Forelimb muscle (tissue), 1 donor: ENCODE data around the gene KCTD6. TPM values are rescaled to one million over a fixed set of nuclear protein-coding genes. Genes with fewer than 3 reads are reported as not detected.

Experiments
- DNase-seq: peaks from one replicate; pipeline ENCODE4 v3.0.0-alpha.2; 2013; ENCODE audit warnings: low read depth
- polyA plus RNA-seq: library from polyadenylated mRNA; unstranded; fragments of 120-200 nt; gene quantifications from one replicate; pipeline ENCODE4 v1.2.1, GENCODE V29; 2013; ENCODE audit not compliant: insufficient read length

Gene KCTD6
- polyA plus RNA-seq, 1 donor: 11.7 TPM

DNA sequence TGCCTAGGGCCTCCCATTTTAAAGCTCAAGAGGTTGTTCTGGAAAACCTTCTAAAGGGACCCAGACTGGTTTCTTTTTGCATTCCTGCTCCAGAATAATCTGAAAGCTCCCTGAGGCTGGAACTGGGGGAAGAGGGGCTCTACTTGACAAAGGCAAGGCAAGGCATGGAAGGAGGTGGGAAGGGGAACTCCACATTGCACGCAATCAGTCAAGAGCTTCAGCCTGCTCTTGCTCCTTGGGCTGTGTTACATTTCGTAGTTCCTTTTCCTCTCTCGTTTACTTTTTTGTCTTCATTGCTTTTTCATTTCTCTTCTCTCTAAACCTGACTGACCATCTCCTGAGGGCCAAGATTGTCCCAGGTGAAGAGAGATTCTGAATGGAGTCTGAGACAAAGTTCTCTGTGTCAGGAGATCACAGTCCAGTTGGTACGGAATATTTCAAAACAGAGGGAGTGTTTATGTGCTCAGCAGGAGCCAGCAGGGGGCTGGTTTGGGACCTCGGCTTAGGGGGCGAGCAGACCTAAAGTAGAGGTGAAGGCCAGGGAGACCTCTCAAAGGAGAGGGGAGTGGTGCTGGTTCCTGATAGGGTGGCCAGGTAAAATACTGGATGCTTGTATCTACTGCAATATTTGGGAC, 6.0 kb upstream of the KCTD6 start:
- DNase-seq: no peak

DNA sequence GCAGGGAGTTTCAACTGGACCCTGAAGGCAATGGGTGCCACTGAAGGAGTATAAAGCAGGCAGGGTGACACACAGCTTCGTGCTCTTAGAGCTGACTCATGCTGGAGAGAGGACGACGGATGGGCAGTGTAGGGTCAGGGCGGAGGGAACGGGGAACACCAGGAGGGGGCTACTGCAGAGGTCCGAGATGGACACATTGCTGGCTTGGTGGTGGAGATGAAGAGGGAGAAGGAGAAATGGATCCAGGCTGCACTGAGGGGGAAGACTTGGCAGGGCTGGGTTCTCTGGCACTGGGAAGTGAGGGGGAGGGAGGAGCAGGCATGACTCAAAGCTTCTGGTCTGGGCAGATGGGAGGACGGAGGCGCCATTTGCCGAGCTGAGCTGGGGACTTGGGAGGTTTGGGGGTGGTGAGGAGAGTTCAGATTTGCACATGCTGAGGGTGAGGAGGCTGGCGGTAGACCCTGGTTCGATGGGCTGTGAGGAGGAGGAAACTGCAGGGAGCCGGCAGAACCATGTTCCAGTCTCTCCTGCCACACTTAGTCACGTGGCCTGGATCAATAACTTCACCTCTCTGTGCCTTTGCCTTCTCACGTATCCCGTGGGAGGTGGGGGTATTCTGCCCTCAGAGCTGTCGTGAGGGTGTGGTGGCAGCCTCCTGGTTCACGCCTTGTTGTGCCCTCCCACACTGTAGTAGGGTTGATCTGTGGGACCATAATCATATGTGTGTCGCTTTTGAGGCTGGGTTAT, 4.6 kb upstream of the KCTD6 start:
- no peak for DNase-seq

DNA sequence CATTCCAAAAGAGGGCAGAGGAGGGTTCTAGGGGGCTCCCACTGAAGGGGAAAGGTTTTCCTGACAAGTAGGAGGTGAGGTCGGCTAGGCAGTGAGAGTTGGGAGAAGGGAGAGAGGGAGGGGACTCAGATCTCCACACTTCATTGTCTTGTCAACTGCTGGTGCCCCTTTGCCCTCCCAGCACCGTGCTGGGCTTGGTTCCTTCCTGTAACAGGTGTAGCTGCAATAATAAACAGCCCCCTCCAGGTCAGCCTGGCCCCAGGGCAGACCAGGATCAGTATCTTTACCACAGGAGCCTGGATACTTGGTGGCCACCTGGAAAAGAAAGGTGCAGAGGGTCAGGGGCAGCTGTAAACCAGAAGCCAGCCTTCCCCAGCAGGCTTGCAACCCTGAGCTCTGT, 2.9 kb upstream of the KCTD6 start:
- DNase-seq: no peak

DNA sequence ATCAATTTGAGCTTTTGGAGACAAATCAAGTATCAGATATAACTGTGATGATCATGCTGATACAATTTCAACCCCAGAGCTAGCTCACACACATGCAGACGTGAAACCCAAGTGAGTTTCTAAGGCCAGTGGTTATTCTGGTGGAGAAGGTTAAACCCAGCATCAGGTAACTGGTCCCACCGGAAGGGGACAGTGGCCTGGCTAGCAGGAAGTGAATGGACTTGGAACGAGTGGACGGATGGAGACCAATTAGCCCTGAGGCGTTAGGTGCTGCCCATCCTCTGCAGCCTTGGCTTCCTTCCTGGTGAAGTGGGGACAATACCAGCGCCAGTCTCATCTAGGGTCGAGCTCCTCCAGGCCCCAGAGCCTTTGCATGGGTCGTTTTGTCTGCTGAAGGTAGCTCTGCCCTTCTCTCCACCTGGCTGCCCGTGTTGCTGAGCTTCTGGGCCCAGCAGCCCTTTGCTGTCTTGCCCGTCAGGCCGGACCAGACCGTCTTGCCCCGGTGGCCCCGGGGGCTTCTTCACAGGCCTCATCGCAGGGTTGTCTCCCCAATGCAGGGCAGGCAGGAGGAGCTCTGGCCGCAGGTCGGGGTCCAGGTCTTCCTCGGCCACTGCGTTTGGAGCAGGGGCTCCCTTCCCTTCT, 915 bp upstream of the KCTD6 start:
- DNase-seq: no peak

DNA sequence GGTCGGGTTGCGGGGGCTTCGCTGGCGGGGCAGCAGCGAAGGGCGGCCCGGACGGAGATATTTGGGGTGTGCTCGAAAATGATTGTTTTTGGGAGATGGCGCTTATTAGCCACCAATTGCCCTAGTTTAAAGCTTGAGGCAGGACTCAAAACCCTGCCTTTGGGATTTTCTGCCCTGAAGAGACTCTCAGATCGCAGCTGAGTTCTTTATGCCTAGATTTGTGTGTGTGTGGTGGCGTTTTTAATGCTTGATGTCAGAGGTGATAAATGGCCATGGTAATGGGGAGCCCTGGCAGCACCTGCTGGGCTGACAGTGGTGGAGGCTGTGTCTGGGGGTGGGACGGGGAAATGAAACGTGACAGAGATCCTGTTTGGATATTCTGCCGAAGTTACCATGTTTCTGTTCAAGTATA, 604 bp downstream of the KCTD6 start:
- DNase-seq: no peak

DNA sequence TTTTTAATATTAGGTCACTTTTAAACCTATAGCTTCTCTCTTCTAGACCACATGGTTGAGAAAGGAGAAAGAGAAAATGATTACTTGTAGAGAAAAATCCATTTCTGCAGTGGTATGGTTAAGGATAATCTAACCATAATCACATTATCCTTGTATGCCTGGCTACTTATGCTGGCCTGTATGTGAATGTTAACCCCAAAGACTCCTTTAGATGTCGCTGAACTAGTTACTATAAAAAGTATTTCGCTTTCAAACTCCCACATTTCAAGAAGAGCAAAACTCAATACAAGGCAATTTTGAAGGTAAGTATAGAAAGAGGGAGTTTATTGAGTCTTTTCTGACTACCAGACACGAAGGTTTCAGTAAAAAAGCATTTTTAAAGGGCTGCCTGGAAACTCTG, 2.2 kb downstream of the KCTD6 start:
- DNase-seq: no peak

DNA sequence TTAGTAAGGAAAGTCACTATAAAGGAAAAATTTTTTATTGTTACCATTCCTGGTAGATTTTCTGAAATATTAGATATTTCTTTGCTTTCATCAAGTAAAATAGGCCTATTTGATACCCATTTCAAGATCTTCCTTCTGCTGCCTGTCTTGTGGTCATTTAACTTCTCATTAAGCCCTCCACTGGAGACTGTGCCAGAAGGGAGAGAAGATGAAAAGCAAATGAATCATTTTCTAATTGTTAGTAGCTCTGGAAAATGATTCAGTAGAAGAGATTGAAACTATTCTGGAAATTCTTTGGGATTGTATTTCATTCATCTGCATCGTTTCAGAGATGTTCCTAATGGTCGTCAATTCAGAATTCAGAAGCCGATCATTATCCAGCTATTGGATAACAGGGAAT, 3.2 kb downstream of the KCTD6 start:
- no peak for DNase-seq

DNA sequence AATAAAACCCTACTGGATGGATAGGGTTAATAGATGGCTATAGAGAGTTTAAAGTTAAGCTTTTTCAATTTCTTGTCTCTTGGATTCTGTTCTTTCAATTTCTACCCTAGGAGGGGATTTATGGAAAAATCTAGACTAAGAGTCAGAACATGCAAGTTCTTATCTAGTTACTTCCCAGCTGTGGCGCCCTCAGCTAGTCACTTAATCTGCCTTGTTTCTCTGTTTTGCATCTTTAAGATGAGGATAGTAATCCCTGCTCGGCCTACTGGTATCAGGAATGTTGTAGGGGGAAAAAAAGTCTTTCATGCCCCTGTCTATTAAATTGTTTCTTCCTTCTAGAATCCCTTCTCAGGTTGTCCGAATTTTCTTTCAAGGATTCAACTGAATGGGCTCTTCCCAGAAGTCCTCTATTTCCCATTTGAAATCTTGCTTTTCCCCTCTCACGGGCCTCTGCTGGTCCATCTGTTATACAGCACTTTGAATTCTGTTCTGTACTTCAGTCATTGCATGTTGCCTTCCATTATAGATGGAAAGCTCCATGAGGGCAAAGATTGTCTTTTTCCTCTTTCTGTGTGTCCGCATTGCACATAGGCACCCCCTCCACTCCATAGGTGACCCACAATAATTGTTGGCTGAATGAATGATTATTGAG, 4.4 kb downstream of the KCTD6 start:
- DNase-seq: no peak

DNA sequence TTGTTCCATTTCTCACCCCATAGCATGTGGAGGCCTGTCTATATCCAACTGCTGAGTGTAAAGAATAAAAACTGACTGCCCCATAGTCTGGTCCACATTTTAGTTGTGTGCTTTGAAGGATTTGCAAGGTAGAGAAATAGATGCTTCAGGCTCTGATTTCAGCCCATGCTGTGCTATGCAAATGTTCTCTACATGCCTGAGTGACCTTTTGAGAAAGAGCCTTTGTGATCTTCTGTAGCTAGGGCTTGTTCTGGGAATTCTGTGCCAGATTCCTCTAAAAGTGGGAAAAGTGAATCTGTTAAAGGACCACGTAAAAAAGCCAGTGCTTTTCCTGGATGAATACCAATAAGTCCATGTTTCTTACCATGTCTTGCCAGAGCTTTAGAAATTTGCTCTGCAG, 5.2 kb downstream of the KCTD6 start:
- no peak for DNase-seq

DNA sequence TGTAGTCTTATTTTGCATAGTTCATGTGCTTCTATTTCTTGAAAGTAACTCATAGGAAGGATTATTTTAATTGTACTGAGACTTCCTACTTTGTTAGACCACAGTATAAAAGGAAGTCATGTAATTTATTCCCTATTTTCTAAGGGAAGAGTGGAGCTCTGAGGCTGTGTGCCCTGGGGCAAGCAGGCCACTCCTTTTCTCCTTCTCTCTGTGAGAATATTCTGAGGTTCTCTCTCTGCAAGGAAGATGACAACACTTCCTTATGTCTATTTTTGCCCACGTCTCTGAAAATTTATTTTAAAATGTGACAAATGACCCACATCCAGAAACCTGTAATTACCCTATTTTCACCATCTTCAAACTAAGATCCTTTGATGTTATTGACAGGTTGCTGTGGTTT, 11.0 kb downstream of the KCTD6 start:
- DNase-seq: no peak

DNA sequence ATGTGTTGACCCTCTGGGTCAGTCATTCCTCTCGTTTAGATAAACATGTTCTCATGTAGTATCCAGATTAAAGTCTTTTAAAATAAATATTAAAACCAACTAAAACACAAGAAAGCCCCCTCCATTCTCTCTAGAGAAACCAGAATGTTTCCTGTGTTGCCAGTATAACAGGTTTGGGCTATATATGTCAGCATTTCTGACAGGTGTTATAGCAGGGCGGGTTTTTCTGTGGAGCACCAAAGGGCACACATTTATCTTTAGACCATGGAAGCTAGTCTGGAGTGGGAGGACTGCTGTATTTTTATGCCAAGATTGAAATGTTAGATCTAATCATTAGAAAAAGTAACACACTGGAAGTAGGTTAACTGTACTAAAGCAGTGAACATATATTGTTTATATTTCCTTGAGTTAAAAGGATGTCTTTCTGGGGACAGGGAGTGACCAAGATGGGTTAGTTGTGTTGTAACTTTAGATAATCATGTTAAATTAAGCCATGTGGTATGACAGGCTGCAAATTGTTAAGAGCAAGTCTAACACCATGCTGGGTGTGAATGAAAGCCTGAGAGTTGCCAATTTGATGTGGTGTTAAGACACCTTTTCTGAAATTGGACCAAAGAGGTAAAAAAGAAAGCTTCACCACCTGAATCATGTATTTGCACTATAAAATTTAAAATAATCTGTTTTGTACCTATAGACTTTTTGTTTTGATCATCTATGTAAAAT, 15.6 kb downstream of the KCTD6 start:
- DNase-seq: no peak

DNA sequence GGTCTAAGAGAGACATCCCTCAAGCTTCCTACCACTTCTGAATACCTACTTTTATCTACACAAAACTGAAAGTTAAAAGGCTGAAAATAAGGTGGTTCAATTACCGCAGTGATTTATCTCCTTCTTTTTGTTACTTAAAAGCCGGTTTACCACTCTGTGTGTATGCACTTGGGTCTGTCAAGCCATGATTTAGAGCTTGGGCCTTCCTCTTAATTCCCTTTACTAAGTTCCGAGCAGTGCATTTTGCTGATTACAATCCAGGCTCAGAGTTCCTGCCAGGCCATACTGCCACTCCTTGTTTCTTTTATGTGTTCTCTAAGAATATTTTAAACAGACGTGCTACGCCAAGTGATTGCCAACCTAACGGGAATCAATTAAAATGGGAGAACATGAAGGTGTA, 16.5 kb downstream of the KCTD6 start:
- DNase-seq: no peak

DNA sequence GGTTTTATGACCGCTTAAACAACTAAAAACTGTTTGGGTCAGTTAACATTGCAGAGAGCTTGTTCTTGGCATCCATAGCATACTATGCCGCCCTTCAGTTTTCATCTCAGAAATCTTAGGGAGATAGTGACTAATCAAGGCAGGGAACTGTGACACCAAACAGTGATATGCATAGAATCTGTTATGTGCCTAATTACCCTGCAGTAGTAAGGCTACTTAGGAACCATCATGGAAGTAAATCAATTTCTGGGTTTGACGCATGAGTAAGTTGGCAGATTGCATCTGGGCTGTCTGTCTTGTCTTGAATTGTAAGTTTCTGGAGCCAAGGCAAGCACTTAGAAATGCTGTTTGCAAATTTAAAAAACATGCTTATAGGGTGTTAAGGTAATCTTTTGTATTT, 22.5 kb downstream of the KCTD6 start:
- no peak for DNase-seq

DNA sequence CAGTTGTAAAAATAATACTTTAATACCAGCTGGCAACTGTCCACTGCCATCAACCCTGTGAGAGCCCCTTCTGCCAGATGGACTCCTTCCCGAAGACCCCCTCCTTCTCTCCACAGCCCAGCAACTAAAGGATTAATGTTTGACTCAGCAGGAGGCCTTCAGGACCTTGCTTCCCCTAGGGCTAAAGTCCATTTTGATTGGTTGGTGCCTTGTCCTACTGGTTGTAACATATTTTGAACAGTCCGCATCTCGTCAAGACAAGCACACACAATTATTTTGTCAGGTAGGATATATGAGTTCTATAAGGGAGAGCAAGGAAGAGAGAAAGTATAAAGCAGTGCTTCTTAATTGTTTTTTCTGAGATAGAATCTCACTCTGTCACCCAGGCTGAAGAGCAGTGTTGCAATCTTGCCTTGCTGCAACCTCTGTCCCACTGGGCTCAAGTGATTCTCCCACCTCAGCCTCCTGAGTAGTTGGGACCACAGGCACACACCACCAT, 26.4 kb downstream of the KCTD6 start:
- no peak for DNase-seq

DNA sequence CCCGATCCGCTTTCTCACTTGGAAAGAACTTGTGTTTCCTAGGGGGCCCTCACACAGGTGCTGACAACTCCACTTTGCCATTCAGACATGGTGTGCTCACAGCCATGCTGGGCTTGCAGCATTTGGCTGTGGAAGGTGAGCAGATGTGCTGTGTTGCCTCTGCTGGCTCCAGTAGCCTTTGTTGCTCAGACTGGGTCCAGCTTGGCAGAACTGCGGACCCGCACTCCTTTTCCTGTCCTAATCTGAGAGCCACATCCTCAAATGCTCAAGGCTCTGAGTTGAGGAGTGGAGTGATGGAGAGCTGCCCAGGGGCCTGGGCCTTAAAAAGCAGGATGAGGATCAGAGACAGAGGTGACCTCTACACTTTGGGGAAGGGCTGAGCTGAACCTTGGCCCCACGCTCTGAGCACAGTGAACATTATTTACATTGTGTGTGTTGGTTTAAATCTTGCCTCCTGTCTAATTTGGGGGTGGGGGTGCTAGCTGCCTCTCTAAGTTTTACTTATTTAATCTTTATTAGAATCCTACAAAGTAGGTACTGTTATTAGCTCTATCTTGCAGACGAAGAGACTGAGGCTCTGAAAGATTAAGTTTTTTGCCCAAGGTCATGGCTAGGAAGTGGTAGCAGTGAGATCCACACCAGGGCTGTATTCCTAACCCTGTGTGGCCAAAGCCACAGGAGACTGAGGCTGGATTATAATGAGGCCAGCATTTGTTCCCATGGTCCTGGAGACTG, 27.9 kb downstream of the KCTD6 start:
- no peak for DNase-seq

DNA sequence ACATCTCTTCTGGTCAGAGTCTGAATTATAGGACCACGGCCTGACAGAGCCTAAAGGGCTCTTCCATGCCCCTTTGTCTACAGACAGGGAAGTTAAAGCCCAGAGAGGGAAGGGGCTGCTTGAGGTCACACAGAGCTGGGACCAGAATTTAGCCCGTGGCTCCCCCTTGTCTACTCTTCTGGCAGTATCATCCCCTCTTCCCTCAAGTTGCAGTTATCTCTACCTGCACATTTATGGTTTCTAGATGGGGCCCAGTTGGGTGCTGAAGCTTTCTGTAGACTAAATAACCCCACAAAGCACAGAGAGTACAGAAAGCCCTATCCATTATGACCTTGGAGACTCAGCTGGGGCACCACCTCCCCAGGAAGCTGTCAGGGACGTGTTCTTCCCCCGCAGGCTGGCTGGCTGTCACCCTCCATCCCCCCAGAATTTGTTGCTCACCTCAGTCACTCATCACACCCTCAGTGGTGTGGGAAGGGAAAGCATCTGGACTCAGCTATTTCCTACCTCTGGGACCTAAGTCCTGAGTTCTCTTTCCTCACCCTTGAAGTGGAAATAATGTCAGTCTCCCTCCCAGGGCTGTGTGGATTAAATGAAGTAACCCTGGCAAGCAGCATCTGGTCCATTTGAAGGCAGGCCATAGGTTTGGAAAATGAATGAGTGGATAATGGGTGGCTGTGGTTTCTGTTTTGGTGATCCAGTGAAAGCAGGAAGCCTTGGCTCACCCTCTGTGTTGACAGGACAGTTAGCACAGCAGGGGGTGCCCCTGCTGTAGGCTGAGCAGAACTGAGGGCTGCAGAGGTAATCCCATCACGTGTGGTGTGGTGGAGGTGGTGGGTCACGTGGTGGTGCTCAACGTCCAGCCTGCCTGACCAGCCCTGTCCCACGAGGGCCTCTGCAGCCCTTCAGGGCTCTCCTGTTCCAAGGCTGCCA, 28.8 kb downstream of the KCTD6 start:
- DNase-seq: no peak

DNA sequence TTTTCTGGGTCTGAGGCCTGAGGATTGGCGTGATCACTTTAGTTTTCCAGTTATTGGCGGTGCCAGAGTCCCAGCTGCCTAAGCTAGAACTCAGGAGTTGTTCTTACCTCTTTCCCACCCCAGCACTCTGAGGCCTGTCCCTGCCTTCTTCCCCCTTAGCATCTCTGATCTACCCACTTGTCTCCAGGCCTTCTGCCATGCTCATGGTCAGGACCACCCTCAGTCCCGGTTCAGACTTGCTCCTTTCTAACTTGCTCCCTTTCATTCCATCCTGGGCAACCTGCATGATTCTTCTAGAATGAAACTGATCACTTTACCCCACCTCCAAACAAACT, 29.4 kb downstream of the KCTD6 start:
- DNase-seq: no peak

DNA sequence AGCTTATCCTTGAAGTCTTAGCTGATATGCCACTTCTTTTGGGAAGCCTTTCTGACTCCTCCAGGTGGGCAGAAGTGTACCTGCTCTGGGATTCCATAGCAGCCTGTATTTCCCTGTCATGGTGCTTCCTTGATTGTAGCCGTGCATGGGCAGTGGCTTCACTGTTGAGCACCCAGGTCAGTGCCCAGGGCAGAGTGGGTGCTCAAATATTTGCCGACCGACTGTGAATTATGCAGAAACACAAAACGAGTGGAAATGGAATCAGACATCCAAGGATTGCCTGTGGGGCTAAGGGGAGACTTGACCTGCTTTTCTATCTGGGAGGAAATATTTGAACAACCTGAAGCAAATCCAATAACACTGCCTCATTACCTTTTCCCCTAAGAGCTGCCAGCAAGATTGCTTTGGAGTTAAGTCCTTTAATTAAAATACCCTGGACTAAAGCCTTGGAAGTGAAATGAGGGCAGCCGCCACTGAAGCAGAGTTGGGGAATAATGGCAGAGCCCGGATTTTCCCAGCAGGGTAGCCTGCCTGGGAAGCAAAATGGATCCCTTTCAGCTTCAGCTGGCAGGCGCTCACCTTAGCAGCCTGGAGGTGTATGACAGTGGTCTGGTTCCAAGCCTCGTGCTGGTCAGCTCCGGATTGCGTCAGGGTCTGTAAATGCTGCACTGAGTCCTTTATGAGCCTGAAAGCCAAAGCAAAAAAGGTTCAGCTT, 30.2 kb downstream of the KCTD6 start:
- no peak for DNase-seq

DNA sequence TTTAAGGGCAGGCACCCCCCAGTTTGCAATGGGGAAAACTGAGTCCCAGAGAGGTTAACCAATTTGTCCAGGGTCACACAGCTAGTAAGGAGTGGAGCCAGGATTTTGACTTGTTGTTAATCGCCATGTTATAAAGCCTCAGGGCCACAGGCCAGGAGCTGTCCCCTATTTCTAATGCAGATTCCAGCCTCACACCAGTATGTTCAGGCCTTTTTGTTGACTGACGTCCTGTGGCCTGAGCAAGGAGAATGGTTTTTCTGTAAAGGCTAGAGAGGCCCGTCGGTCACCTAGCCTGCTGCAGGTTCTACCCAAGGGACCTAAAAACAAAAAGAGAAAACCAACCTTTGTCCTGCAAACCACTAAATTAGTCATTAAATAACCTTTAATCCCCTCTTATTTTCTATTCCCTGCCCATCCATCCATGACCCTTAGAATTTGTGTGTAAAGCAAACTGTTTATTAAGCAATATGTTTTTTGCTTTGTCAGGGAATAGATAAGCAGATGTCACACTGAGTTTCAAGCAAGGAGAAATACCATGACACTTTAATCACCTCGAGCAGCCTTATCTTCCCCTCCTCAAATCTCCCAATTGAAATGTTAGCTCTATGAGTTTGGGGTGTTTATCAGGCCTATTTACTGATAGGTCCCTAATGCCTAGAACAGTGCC, 31.0 kb downstream of the KCTD6 start:
- DNase-seq: no peak
